Panc1 (cell line): ENCODE results near the gene SERGEF. TPM values are rescaled to one million over a fixed set of nuclear protein-coding genes. Genes with fewer than 3 reads are reported as not detected.

Experiments used
- ATAC-seq: fragments of 200-7000 bp; cut with Tn5 transposase; 2 replicates; pipeline ENCODE4 v1.9.1; 2020; ENCODE audit warnings: mild to moderate bottlenecking, moderate library complexity
- BruUV-seq: library from RNA; stranded (reverse); fragments of 400-500 nt; replicated peaks from 2 replicates; lab custom pipeline; 2021; lab: Mats Ljungman, UMichigan
- CTCF ChIA-PET: fragments of 300-600 bp; sonication (Branson Sonifier 250); formaldehyde crosslinking; loops from one replicate; lab custom pipeline; 2022; ENCODE audit warnings: antibody characterized with exemption; lab: Charles Lee
- POLR2A ChIA-PET: fragments of 300-600 bp; sonication (Branson Sonifier 250); formaldehyde crosslinking; loops from one replicate; lab custom pipeline; 2022; ENCODE audit warnings: antibody characterized with exemption; lab: Charles Lee
- DNase-seq: peaks from one replicate; pipeline ENCODE4 v3.0.0-alpha.2; 2010; ENCODE audit warnings: low read depth, low spot score
- H3K27ac ChIP-seq: 2 replicates; pipeline ENCODE4 v1.5.1; 2011; ENCODE audit warnings: mild to moderate bottlenecking, low read length, inconsistent platforms
- H3K27me3 ChIP-seq: fragments of 200-500 bp; sonication (Bioruptor generic); 2 replicates; pipeline ENCODE4 v1.6.0; 2014; ENCODE audit warnings: low read length, inconsistent platforms; ENCODE audit not compliant: control insufficient read depth, insufficient read depth
- H3K36me3 ChIP-seq: fragments of 200-500 bp; sonication (Bioruptor generic); 2 replicates; pipeline ENCODE4 v1.5.1; 2014; ENCODE audit warnings: inconsistent platforms, mild to moderate bottlenecking, low read length, moderate library complexity; ENCODE audit not compliant: control insufficient read depth, insufficient read depth
- H3K4me1 ChIP-seq: 2 replicates; pipeline ENCODE4 v1.5.1; 2011; ENCODE audit warnings: inconsistent platforms, mild to moderate bottlenecking, low read length, moderate library complexity; ENCODE audit not compliant: control insufficient read depth, insufficient read depth
- H3K4me3 ChIP-seq, 2 experiments: 2 replicates each; pipeline ENCODE4 v1.5.1; 2011 to 2012; ENCODE audit warnings: low read depth in 2 of 2, low read length in 2 of 2, mild to moderate bottlenecking in 2 of 2, inconsistent platforms in 1 of 2, moderate library complexity in 1 of 2
- H3K9me3 ChIP-seq: fragments of 200-500 bp; sonication (Bioruptor generic); 2 replicates; pipeline ENCODE4 v1.5.1; 2014; ENCODE audit warnings: low read depth, mild to moderate bottlenecking, inconsistent platforms, low read length, moderate library complexity; ENCODE audit not compliant: control insufficient read depth, insufficient read depth
- CTCF ChIP-seq: fragments of 450-650 bp; IDR thresholded peaks from 2 replicates; pipeline ENCODE4 v1.5.1; 2017; ENCODE audit warnings: mild to moderate bottlenecking
- POLR2AphosphoS5 ChIP-seq: IDR thresholded peaks from 2 replicates; pipeline ENCODE4 v1.6.1; 2012; ENCODE audit warnings: mild to moderate bottlenecking, low read depth, low read length, moderate library complexity
- REST ChIP-seq, 2 experiments: IDR thresholded peaks; 2 replicates each; pipeline ENCODE4 v1.6.1; 2011 to 2012; ENCODE audit warnings: low read depth in 2 of 2, control low read depth in 1 of 2, low read length in 1 of 2, mild to moderate bottlenecking in 1 of 2, moderate library complexity in 1 of 2; ENCODE audit not compliant: insufficient read depth in 1 of 2
- SIN3A ChIP-seq: IDR thresholded peaks from 2 replicates; pipeline ENCODE4 v1.6.1; 2012; ENCODE audit warnings: low read depth, mild to moderate bottlenecking, low read length, moderate library complexity, borderline replicate concordance; ENCODE audit not compliant: insufficient read depth
- TCF7L2 ChIP-seq: IDR thresholded peaks from 2 replicates; pipeline ENCODE4 v1.6.1; 2011; ENCODE audit warnings: mild to moderate bottlenecking, low read depth, low read length, inconsistent platforms
- in situ Hi-C: cut with HindIII; loops from 2 replicates; pipeline ENCODE4 v1.10.0; 2016; ENCODE audit warnings: low sequenced_read_pairs, low pct_unique_long_range_greater_than_20kb
- intact Hi-C: fragments of 100-400 bp; cut with micrococcal nuclease; formaldehyde crosslinking; loops from one replicate; pipeline ENCODE4 v1.10.0; 2022; ENCODE audit not compliant: unreplicated experiment
- total RNA-seq: library from RNA; stranded (reverse); gene quantifications from one replicate; pipeline ENCODE4 v1.2.1, GENCODE V29; 2021; ENCODE audit not compliant: unreplicated experiment

SERGEF gene
- total RNA-seq, 1 experiment from 2014 or later = 35.5 TPM

GRCh38 chr11:17810746-17811145 lies 202.1 kb downstream of the SERGEF start:
- ATAC-seq (no peak), DNase-seq (no peak)
- Histone ChIP-seq H3K9me3 (no peaks in the 10 kb centered on the region), H3K27me3 (no peaks in the 10 kb centered on the region), H3K4me3 (no peak overlapping the region), H3K4me1 (peaks cover 19% of the 10 kb centered on the region), H3K27ac (no peak overlapping the region; the same call in 1 of the 2 replicates), H3K36me3 (no peaks in the 10 kb centered on the region)
- no TSS peak for BruUV-seq
- ChIA-PET CTCF (no interaction called here), POLR2A (no interaction called here)
- no peak for TF ChIP-seq REST (IDR thresholded peaks at IDR 0.05; ENCODE audit: insufficient read depth in 1 of 2, low read depth in 2 of 2, low read length in 1 of 2)
- no peak for TF ChIP-seq POLR2AphosphoS5
- TF ChIP-seq SIN3A = no peak
- no peak for TF ChIP-seq TCF7L2
- no peak for TF ChIP-seq CTCF
- in situ Hi-C loops = no loop called here
- intact Hi-C loops = no loop called here

GRCh38 chr11:17810041-17810440 lies 202.8 kb downstream of the SERGEF start:
- no peaks in the 10 kb centered on the region for H3K9me3 ChIP-seq
- H3K27me3 ChIP-seq = no peaks in the 10 kb centered on the region
- intact Hi-C loops = no loop called here
- ChIA-PET CTCF (no interaction called here), POLR2A (no interaction called here)
- no peak overlapping the region for H3K27ac ChIP-seq
- H3K36me3 ChIP-seq = no peaks in the 10 kb centered on the region
- TF ChIP-seq SIN3A (no peak), REST (IDR thresholded peaks at IDR 0.05; ENCODE audit: insufficient read depth in 1 of 2, low read depth in 2 of 2, low read length in 1 of 2) (no peak), POLR2AphosphoS5 (no peak), CTCF (no peak), TCF7L2 (no peak)
- DNase-seq (no peak), ATAC-seq (no peak)
- in situ Hi-C loops = no loop called here
- no TSS peak for BruUV-seq
- H3K4me3 ChIP-seq = no peak overlapping the region
- peaks cover 19% of the 10 kb centered on the region for H3K4me1 ChIP-seq
